ENCODE measurements around the gene SPRED2.

Gene SPRED2

DNA sequence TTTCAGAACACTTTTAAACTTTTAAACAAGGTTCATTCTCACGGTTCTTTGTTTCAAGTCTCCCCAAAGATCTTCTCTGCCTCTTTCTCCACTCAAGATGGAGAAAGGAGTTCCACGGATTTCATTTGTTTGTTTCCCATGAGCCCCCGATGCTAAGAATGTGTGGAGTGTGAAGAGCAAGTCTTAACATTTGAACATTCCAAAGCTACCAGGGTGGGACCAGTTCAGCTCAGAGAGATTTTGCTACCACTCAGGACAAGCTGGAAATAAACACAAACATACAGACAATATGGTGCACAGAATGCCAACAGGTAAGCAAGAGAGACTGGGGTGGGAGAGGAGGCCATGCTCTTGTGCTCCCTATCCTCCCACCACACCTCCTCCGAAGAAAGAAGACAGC is 56.7 kb downstream of the SPRED2 start:
- DNase-seq (ENCODE audit: low spot score) = no peak
- H3K4ac ChIP-seq (ENCODE audit: low read length) = no peak overlapping the region
- H3K4me1 ChIP-seq (ENCODE audit: control insufficient read depth in 2 of 2, insufficient read depth in 1 of 2, low read depth in 1 of 2, low read length in 2 of 2) = peaks cover 17 to 21% of the 10 kb centered on the region in 2 donors
- H2AFZ ChIP-seq (ENCODE audit: low read length) = no peak overlapping the region
- H3K18ac ChIP-seq (ENCODE audit: low read length) = no peak overlapping the region
- H3K4me3 ChIP-seq (ENCODE audit: low read length in 2 of 2) = no peak overlapping the region
- H3K9me3 ChIP-seq (replicated peaks in 1 of 2; ENCODE audit: control insufficient read depth in 2 of 2, insufficient read depth in 1 of 2, low read depth in 1 of 2, low read length in 2 of 2) = no peaks in the 10 kb centered on the region
- no peak overlapping the region for H2BK120ac ChIP-seq (ENCODE audit: low read depth, low read length)
- H3K23ac ChIP-seq (ENCODE audit: low read depth, low read length, poor library complexity) = no peak overlapping the region
- no peaks in the 10 kb centered on the region for H3K79me1 ChIP-seq (ENCODE audit: low read depth, low read length)
- H3K36me3 ChIP-seq (replicated peaks in 1 of 2; ENCODE audit: control insufficient read depth in 2 of 2, insufficient read depth in 2 of 2, low read length in 2 of 2) = peaks cover 3 to 13% of the 10 kb centered on the region in 2 donors
- no peak overlapping the region for H2BK12ac ChIP-seq (ENCODE audit: low read length)
- no peak overlapping the region for H4K91ac ChIP-seq (ENCODE audit: low read depth, low read length, poor library complexity)
- H2BK15ac ChIP-seq (ENCODE audit: low read length) = no peak overlapping the region
- no peaks in the 10 kb centered on the region for H3K27me3 ChIP-seq (ENCODE audit: control insufficient read depth in 3 of 3, insufficient read depth in 3 of 3, low read depth in 1 of 3, low read length in 3 of 3)
- no peak overlapping the region for H2BK5ac ChIP-seq (ENCODE audit: low read length)
- H3K9ac ChIP-seq (ENCODE audit: low read depth, low read length, poor library complexity) = no peak overlapping the region
- no peak overlapping the region for H2AK5ac ChIP-seq (ENCODE audit: low read depth, low read length)
- no peak overlapping the region for H3K27ac ChIP-seq (replicated peaks; ENCODE audit: low read length)
- H3K4me2 ChIP-seq (ENCODE audit: insufficient read depth, low read length, poor library complexity, severe bottlenecking) = no peak overlapping the region
- H3K14ac ChIP-seq (ENCODE audit: low read length) = no peak overlapping the region
- WGBS, 2 donors (ENCODE audit: extremely low coverage in 2 of 2, insufficient read length in 2 of 2, insufficient replicate concordance in 1 of 2) = no CpG with 5 or more reads among the region's 4 CpGs
- H4K8ac ChIP-seq (ENCODE audit: low read depth, low read length) = no peak overlapping the region

DNA sequence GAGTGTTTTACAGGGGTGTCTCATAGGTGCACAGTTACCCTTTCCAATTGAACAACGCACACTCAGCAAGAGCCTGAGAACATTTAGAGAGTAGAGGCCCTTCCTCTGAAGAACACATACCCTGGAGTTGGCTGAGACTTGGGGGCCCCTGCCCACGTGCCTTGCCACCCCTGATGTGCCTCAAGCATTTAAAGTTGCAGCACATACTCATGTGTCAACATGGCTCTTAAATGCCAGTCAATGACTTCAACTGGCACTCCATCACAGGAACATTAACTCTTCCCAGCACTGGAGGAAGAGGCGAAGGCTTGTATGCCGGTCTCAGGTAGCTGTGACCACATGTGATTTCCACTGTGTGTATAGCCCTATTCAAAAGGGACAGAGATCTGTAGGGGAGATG is 57.4 kb downstream of the SPRED2 start:
- peaks cover 22 to 24% of the 10 kb centered on the region in 2 donors for H3K4me1 ChIP-seq (ENCODE audit: control insufficient read depth in 2 of 2, insufficient read depth in 1 of 2, low read depth in 1 of 2, low read length in 2 of 2)
- no CpG with 5 or more reads among the region's 4 CpGs for WGBS, 2 donors (ENCODE audit: extremely low coverage in 2 of 2, insufficient read length in 2 of 2, insufficient replicate concordance in 1 of 2)

DNA sequence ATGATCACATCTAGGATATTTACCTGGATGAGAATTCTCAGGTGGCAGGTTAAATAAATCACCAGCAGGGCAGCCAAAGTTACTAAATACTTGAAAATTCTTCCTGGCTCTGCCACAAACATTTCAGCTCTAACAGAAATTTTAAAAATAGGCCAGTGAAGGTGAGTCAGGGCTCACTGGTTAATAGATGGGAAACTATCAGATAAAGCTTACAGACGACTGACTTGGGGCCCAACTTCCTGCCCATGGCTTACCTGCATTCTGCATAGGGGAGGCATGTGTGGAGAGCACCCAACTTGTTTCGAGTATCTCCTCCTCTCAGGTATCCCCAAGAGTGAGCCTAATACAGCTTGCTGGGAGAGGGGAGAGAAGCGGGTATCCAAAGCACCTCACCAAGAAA is 57.8 kb downstream of the SPRED2 start:
- Histone ChIP-seq H3K4me3 (ENCODE audit: low read length in 2 of 2) (no peak overlapping the region), H2AK5ac (ENCODE audit: low read depth, low read length) (no peak overlapping the region), H3K4ac (ENCODE audit: low read length) (no peak overlapping the region), H2AFZ (ENCODE audit: low read length) (no peak overlapping the region), H3K79me1 (ENCODE audit: low read depth, low read length) (no peaks in the 10 kb centered on the region), H2BK5ac (ENCODE audit: low read length) (no peak overlapping the region), H3K14ac (ENCODE audit: low read length) (no peak overlapping the region), H3K9me3 (replicated peaks in 1 of 2; ENCODE audit: control insufficient read depth in 2 of 2, insufficient read depth in 1 of 2, low read depth in 1 of 2, low read length in 2 of 2) (no peaks in the 10 kb centered on the region), H2BK120ac (ENCODE audit: low read depth, low read length) (no peak overlapping the region), H4K8ac (ENCODE audit: low read depth, low read length) (no peak overlapping the region), H3K4me1 (ENCODE audit: control insufficient read depth in 2 of 2, insufficient read depth in 1 of 2, low read depth in 1 of 2, low read length in 2 of 2) (peaks cover 22 to 24% of the 10 kb centered on the region in 2 donors), H2BK15ac (ENCODE audit: low read length) (no peak overlapping the region), H3K18ac (ENCODE audit: low read length) (no peak overlapping the region), H3K23ac (ENCODE audit: low read depth, low read length, poor library complexity) (no peak overlapping the region), H3K27me3 (ENCODE audit: control insufficient read depth in 3 of 3, insufficient read depth in 3 of 3, low read depth in 1 of 3, low read length in 3 of 3) (no peaks in the 10 kb centered on the region), H2BK12ac (ENCODE audit: low read length) (no peak overlapping the region), H3K27ac (replicated peaks; ENCODE audit: low read length) (no peak overlapping the region), H3K4me2 (ENCODE audit: insufficient read depth, low read length, poor library complexity, severe bottlenecking) (no peak overlapping the region), H3K36me3 (replicated peaks in 1 of 2; ENCODE audit: control insufficient read depth in 2 of 2, insufficient read depth in 2 of 2, low read length in 2 of 2) (peaks cover 3 to 8% of the 10 kb centered on the region in 2 donors), H4K91ac (ENCODE audit: low read depth, low read length, poor library complexity) (no peak overlapping the region), H3K9ac (ENCODE audit: low read depth, low read length, poor library complexity) (no peak overlapping the region)
- WGBS, 2 donors (ENCODE audit: extremely low coverage in 2 of 2, insufficient read length in 2 of 2, insufficient replicate concordance in 1 of 2) = no CpG with 5 or more reads among the region's 3 CpGs
- no peak for DNase-seq (ENCODE audit: low spot score)

More for the DNA sequence above, 57.4 kb downstream of the SPRED2 start:
- Histone ChIP-seq H3K9ac (ENCODE audit: low read depth, low read length, poor library complexity) (no peak overlapping the region), H2BK5ac (ENCODE audit: low read length) (no peak overlapping the region), H3K4me3 (ENCODE audit: low read length in 2 of 2) (no peak overlapping the region), H2BK120ac (ENCODE audit: low read depth, low read length) (no peak overlapping the region), H3K36me3 (replicated peaks in 1 of 2; ENCODE audit: control insufficient read depth in 2 of 2, insufficient read depth in 2 of 2, low read length in 2 of 2) (peaks cover 3 to 12% of the 10 kb centered on the region in 2 donors), H4K91ac (ENCODE audit: low read depth, low read length, poor library complexity) (no peak overlapping the region), H3K4me2 (ENCODE audit: insufficient read depth, low read length, poor library complexity, severe bottlenecking) (no peak overlapping the region), H4K8ac (ENCODE audit: low read depth, low read length) (no peak overlapping the region), H3K23ac (ENCODE audit: low read depth, low read length, poor library complexity) (no peak overlapping the region), H3K18ac (ENCODE audit: low read length) (no peak overlapping the region), H2AK5ac (ENCODE audit: low read depth, low read length) (no peak overlapping the region), H3K27me3 (ENCODE audit: control insufficient read depth in 3 of 3, insufficient read depth in 3 of 3, low read depth in 1 of 3, low read length in 3 of 3) (no peaks in the 10 kb centered on the region), H2BK15ac (ENCODE audit: low read length) (no peak overlapping the region), H2BK12ac (ENCODE audit: low read length) (no peak overlapping the region), H3K79me1 (ENCODE audit: low read depth, low read length) (no peaks in the 10 kb centered on the region), H2AFZ (ENCODE audit: low read length) (no peak overlapping the region), H3K27ac (replicated peaks; ENCODE audit: low read length) (no peak overlapping the region), H3K14ac (ENCODE audit: low read length) (no peak overlapping the region), H3K9me3 (replicated peaks in 1 of 2; ENCODE audit: control insufficient read depth in 2 of 2, insufficient read depth in 1 of 2, low read depth in 1 of 2, low read length in 2 of 2) (no peaks in the 10 kb centered on the region), H3K4ac (ENCODE audit: low read length) (no peak overlapping the region)
- DNase-seq (ENCODE audit: low spot score) = no peak

DNA sequence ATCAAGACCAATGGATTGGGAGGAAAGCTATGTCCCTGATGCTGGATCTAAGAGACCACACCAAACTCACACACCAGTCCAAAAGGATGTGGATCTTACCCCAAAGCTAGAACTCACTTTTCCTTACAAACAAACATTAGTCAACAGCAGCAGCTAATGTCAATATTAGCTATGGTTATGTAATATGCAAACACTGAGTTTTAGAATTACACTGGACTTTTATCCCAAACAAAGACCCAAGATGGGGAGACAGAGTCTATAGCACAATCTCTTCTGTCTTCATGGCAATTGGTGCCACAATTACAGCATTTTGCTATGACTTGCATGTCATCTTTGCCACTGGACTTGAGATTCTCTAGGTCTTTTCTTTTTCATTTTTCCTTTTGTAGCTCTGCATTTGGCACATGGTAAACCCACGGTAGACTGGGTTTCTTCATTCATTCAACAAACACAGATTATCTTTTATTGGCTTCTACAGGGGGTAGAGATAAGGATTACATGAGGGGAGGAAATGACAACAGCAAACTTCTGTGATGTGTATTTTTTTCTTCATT is 59.0 kb downstream of the SPRED2 start:
- Histone ChIP-seq H3K14ac (ENCODE audit: low read length) (no peak overlapping the region), H2AK5ac (ENCODE audit: low read depth, low read length) (no peak overlapping the region), H2BK120ac (ENCODE audit: low read depth, low read length) (no peak overlapping the region), H2BK15ac (ENCODE audit: low read length) (no peak overlapping the region), H3K79me1 (ENCODE audit: low read depth, low read length) (no peaks in the 10 kb centered on the region), H3K27ac (replicated peaks; ENCODE audit: low read length) (no peak overlapping the region), H3K4me2 (ENCODE audit: insufficient read depth, low read length, poor library complexity, severe bottlenecking) (no peak overlapping the region), H4K91ac (ENCODE audit: low read depth, low read length, poor library complexity) (no peak overlapping the region), H3K18ac (ENCODE audit: low read length) (no peak overlapping the region), H3K4me3 (ENCODE audit: low read length in 2 of 2) (no peak overlapping the region), H2AFZ (ENCODE audit: low read length) (no peak overlapping the region), H3K9me3 (replicated peaks in 1 of 2; ENCODE audit: control insufficient read depth in 2 of 2, insufficient read depth in 1 of 2, low read depth in 1 of 2, low read length in 2 of 2) (no peaks in the 10 kb centered on the region), H3K9ac (ENCODE audit: low read depth, low read length, poor library complexity) (no peak overlapping the region), H3K23ac (ENCODE audit: low read depth, low read length, poor library complexity) (no peak overlapping the region), H3K4ac (ENCODE audit: low read length) (no peak overlapping the region), H2BK5ac (ENCODE audit: low read length) (no peak overlapping the region), H3K4me1 (ENCODE audit: control insufficient read depth in 2 of 2, insufficient read depth in 1 of 2, low read depth in 1 of 2, low read length in 2 of 2) (peaks cover 22 to 24% of the 10 kb centered on the region in 2 donors), H2BK12ac (ENCODE audit: low read length) (no peak overlapping the region), H4K8ac (ENCODE audit: low read depth, low read length) (no peak overlapping the region), H3K36me3 (replicated peaks in 1 of 2; ENCODE audit: control insufficient read depth in 2 of 2, insufficient read depth in 2 of 2, low read length in 2 of 2) (peaks cover 3 to 5% of the 10 kb centered on the region in 2 donors), H3K27me3 (ENCODE audit: control insufficient read depth in 3 of 3, insufficient read depth in 3 of 3, low read depth in 1 of 3, low read length in 3 of 3) (no peaks in the 10 kb centered on the region)
- no peak for DNase-seq (ENCODE audit: low spot score)
- no CpG with 5 or more reads among the region's 1 CpG for WGBS, 2 donors (ENCODE audit: extremely low coverage in 2 of 2, insufficient read length in 2 of 2, insufficient replicate concordance in 1 of 2)

All from neuronal stem cell (in vitro differentiated cells).